GM04503 (cell line): ENCODE results near the gene AARS2.

Source experiments
- DNase-seq: peaks from one replicate; pipeline ENCODE4 v3.0.0-alpha.2; 2012; ENCODE audit warnings: low read depth

AARS2 gene

DNA sequence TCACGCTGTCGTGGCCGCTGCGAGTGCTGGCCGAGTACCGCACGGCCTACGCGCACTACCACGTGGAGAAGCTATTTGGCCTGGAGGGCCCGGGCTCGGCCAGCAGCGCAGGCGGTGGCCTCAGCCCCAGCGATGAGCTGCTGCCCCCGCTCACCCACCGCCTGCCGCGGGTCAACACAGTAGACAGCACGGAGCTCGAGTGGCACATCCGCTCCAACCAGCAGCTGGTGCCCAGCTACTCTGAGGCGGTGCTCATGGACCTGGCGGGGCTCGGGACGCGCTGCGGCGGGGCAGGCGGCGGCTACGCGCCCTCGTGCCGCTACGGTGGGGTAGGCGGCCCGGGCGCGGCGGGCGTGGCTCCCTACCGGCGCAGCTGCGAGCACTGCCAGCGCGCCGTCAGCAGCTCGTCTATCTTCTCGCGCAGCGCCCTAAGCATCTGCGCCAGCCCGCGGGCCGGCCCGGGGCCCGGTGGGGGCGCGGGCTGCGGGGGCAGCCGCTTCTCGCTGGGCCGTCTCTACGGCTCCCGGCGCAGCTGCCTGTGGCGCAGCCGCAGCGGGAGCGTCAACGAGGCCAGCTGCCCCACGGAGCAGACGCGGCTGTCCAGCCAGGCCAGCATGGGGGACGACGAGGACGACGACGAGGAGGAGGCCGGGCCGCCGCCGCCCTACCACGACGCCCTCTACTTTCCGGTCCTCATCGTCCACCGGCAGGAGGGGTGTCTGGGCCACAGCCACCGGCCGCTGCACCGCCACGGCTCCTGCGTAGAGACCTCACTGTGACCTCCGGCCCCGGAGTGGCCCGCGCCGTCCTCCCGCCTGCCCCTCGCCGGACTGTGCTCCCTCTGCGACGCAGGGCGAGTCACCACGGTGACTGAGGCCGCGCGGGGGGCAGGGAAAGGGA, 37.1 kb downstream of the AARS2 start:
- no peak for DNase-seq

DNA sequence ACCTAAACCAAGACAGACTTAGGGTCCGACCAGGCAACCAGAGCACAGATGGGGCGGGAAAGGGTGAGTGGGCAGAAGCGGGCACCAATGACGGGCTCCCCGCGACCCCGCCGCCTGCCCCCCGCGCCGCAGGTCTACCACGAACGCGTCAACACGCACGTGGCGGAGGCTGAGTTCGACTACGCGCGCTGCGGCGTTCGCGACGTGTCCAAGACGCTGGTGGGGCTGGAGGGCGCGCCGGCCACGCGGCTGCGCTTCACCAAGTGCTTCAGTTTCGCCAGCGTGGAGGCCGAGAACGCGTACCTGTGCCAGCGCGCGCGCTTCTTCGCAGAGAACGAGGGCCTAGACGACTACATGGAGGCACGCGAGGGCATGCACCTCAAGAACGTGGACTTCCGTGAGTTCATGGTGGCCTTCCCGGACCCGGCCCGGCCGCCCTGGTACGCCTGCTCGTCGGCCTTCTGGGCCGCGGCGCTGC, 37.8 kb downstream of the AARS2 start:
- DNase-seq: no peak

DNA sequence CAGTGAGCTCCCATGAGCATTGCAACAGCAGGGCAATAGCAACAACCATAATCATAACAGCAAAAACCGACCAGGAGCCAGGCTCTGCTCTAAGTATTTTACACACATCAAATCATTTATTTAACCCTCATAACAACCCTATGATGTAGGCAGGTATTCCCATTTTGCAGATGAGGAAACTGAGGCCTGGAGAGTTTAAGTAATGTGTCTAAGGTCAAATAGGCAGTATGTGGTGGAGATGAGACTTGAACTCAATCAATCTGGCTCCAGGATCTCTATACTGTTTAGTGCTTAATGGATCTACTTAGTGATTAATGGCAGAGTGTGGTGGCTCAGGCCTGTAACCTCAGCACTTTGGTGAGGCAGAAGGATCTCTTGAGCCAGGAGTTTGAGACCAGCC, 39.5 kb downstream of the AARS2 start:
- DNase-seq: no peak

GRCh38 chr6:44272999-44273566, 40.1 kb downstream of the AARS2 start:
- no peak for DNase-seq

GRCh38 chr6:44272529-44272928, 40.6 kb downstream of the AARS2 start:
- DNase-seq: no peak

GRCh38 chr6:44271914-44272313, 41.2 kb downstream of the AARS2 start:
- DNase-seq: no peak

DNA sequence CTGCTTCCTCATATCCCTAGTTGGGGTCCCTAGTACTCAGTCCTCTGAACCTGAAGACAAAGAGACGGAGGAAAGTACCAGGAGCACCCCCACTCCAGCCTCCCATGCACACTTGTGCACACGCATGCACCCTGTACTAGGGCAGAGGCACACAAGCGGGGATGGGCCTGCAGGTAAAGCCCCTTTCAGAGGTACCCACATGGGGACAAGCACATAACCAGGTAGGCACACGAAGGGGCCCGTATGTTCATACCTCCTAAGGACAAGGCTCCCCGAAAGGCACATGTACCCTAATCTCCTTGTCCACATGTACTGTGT, 41.8 kb downstream of the AARS2 start:
- DNase-seq: no peak

DNA sequence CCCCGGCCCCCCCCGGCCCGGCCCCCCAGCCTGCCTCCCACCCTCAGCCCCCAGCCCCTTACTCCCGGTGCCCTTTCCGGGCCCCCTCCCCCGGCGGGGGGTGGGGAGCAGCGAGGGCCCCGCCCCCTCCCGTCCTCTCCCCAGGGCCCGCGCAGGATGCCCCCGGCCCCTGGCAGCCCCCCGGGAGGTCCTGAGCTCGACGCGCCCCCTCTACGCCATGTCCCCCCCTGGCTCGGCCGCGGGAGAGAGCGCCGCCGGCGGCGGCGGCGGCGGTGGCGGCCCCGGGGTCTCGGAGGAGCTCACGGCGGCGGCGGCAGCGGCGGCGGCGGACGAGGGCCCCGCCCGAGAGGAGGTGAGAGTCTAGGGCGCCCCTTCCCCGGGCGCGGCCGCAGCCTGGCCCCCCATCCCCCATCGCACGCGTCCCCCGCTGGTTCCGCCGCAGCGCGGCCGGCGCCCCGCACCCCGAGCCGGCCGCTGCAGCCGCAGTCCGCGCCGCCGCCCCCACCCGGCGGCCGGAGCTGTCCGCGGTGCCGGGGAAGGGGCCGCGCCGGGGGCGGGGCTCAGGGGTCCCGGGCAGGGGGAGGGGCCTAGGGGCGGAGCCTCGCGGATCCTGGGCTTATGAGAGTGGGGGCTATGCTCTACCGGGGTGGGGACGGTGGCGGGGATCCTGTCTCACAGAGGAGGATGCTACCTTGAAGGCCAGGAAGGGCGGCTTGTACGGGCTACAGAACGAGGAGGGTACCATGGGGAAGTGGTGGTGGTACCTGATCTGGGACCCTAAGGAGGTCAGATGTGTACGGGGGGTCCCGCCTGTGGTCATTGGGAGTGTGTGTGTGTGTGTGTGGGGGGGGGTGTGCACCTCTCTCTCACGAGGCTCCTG, 42.4 kb downstream of the AARS2 start:
- DNase-seq: no peak

DNA sequence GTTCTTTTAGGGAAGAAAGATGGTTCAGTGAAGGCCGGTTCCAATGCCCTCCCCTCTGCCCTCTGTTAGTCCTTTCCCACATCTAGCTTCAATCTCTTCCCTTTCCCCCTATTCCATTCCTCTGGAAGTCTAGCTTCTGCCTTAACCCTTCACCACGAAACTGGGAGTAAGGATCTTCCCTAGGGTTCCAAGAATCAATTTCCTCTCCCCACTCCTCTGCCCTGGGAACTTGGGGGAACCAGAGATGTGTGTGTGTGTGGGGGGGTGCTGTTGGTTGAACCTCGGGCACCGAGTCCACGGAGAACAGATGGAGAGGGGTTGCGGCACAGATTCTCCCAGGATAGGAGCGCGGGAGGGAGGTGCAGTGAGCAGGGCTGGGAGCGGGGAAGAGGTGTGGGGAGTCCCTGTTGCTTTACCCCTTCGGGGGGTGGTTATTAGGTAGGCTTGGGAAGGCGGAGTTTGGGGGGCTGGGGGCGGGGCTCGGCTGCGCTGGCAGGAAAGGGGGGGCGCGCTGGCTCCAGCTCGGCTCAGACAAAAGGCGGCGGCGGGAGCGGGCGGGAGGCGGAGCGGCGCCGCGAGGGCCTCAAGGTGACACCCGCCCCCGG, 43.1 kb downstream of the AARS2 start, which contains the start of gene TMEM151B:
Gene TMEM151B, plus strand, starts transcription at position 530 of the 605 bp plus-strand sequence. CDS start 293 bp downstream, outside the sequence.
- no peak for DNase-seq

GRCh38 chr6:44269178-44269920, 43.8 kb downstream of the AARS2 start:
- no peak for DNase-seq

- no peak for DNase-seq
Measured at GRCh38 chr6:44268095-44268628, 45.0 kb downstream of the AARS2 start.

- no peak for DNase-seq
Measured at GRCh38 chr6:44267252-44267651, 45.9 kb downstream of the AARS2 start.

- no peak for DNase-seq
Measured at GRCh38 chr6:44266347-44266746, 46.8 kb downstream of the AARS2 start.

- DNase-seq: no peak
Measured at GRCh38 chr6:44265722-44266233, 47.4 kb downstream of the AARS2 start.

GRCh38 chr6:44265007-44265721, 48.0 kb downstream of the AARS2 start, which contains the start of gene NFKBIE:
Gene NFKBIE, minus strand, starts transcription at chr6:44265551. Its CDS starts 205 bp downstream, at chr6:44265346.
- DNase-seq: peak; percentile 36

- DNase-seq: no peak
Measured at GRCh38 chr6:44264154-44265006, 48.8 kb downstream of the AARS2 start.

- no peak for DNase-seq
Measured at GRCh38 chr6:44263354-44264100, 49.6 kb downstream of the AARS2 start.
